ENCODE results near the gene TREML2. TPM values are rescaled to one million over a fixed set of nuclear protein-coding genes. Genes with fewer than 3 reads are reported as not detected.
A peak's percentile ranks its signal among the peaks of the same experiment; 100 is the strongest.

Gene TREML2
- total and polyA plus RNA-seq, 2 of the 8 experiments (the other 6 are each of a cell fraction or from before 2014, with no cell fraction given): 0.09 to 0.18 TPM

- H3K56ac ChIP-seq (replicated peaks; ENCODE audit: insufficient read length, low read depth, low read length): no peak overlapping the region
- no peaks in the 10 kb centered on the region for H3K79me1 ChIP-seq (ENCODE audit: low read depth, low read length)
- TF ChIP-seq RNF2 (IDR thresholded peaks at IDR 0.05; ENCODE audit: borderline replicate concordance, low read depth, low read length, missing control alignments, poor library complexity, severe bottlenecking) (no peak), CTCF (IDR thresholded peaks at IDR 0.05; ENCODE audit: control extremely low read depth in 1 of 3, insufficient read depth in 1 of 3, low read depth in 1 of 3, low read length in 3 of 3) (no peak), RAD21 (IDR thresholded peaks at IDR 0.05 in 1 of 2, conservative IDR thresholded peaks at IDR 0.05 in 1 of 2; ENCODE audit: low read depth in 2 of 2, low read length in 2 of 2) (no peak), RFX5 (IDR thresholded peaks at IDR 0.05; ENCODE audit: borderline replicate concordance, low read depth, low read length) (no peak), SP4 (IDR thresholded peaks at IDR 0.05; ENCODE audit: low read length) (no peak), TEAD4 (IDR thresholded peaks at IDR 0.05; ENCODE audit: low read depth, low read length) (no peak), YY1 (IDR thresholded peaks at IDR 0.05; ENCODE audit: low read depth, low read length) (no peak), TCF12 (IDR thresholded peaks at IDR 0.05; ENCODE audit: low read depth, low read length) (no peak)
- H2BK120ac ChIP-seq (replicated peaks; ENCODE audit: low read depth, low read length): no peak overlapping the region
- H4K91ac ChIP-seq (replicated peaks; ENCODE audit: insufficient read length, low read length): no peak overlapping the region
- WGBS, 2 experiments (ENCODE audit: extremely low coverage in 1 of 2, insufficient coverage in 1 of 2, insufficient read length in 1 of 2, insufficient replicate concordance in 2 of 2, low coverage in 1 of 2, low lambda C conversion rate in 2 of 2, missing lambda C conversion rate in 1 of 2): 83% methylated on average over 4 of the region's 4 CpGs; no CpG with 5 or more reads in 1 of the 2 experiments
- H3K4me2 ChIP-seq (ENCODE audit: insufficient read depth in 1 of 2, low read depth in 2 of 2, low read length in 2 of 2): peak overlapping the region; percentile 30 to 40; a peak in 3 of 4 replicates
- H2BK12ac ChIP-seq (ENCODE audit: low read depth, low read length): peak overlapping the region; percentile 35; the same call in 1 of the 2 replicates
- no peaks in the 10 kb centered on the region; a peak in 1 of 4 replicates for H3K9me3 ChIP-seq (ENCODE audit: insufficient read depth in 2 of 2, low read depth in 1 of 2, low read length in 1 of 2)
- H3K18ac ChIP-seq (ENCODE audit: extremely low read depth, low read length): peak overlapping the region; percentile 80; the same call in 1 of the 2 replicates
- no peak for FAIRE-seq
- no peak overlapping the region; the same call in 1 of the 2 replicates for H2BK5ac ChIP-seq (ENCODE audit: low read depth, low read length)
- no peaks in the 10 kb centered on the region for H4K20me1 ChIP-seq (replicated peaks in 1 of 2; ENCODE audit: control insufficient read depth in 1 of 2, insufficient read depth in 2 of 2, low read length in 2 of 2)
- no peak overlapping the region for H3K9ac ChIP-seq (replicated peaks in 1 of 4; ENCODE audit: extremely low read depth in 1 of 4, low read depth in 3 of 4, low read length in 3 of 4)
- H4K8ac ChIP-seq (ENCODE audit: extremely low read depth, insufficient read depth, low read length): no peak overlapping the region
- no peaks in the 10 kb centered on the region for H3K36me3 ChIP-seq (ENCODE audit: control insufficient read depth in 2 of 4, insufficient read depth in 4 of 4, low read length in 3 of 4)
- ChIA-PET CTCF (ENCODE audit: partially characterized antibody) (interaction anchor here (1.2 to 4.5 kb wide), 7 partner anchors 11 to 137 kb away, joined by 3 to 31 read pairs (median 6); no protein-coding TSS in a partner anchor), POLR2A (ENCODE audit: partially characterized antibody) (interaction anchor here (1.8 kb wide), 1 partner anchor 12 kb away, joined by 5 read pairs; no protein-coding TSS in a partner anchor)
- no peak overlapping the region; a peak in 1 of 8 replicates for H3K4me3 ChIP-seq (ENCODE audit: extremely low read depth in 1 of 4, insufficient read depth in 2 of 4, low read depth in 3 of 4, low read length in 4 of 4)
- H3K23ac ChIP-seq (ENCODE audit: insufficient read length): no peak overlapping the region
- no peak overlapping the region for H3K4ac ChIP-seq (replicated peaks; ENCODE audit: insufficient read length, low read depth, low read length)
- H3K27me3 ChIP-seq (replicated peaks in 1 of 4; ENCODE audit: control insufficient read depth in 3 of 4, extremely low read depth in 1 of 4, insufficient read depth in 3 of 4, low read length in 3 of 4): no peaks in the 10 kb centered on the region
- no peak overlapping the region for H2AK5ac ChIP-seq (ENCODE audit: low read depth, low read length)
- H2AFZ ChIP-seq (ENCODE audit: low read length): no peak overlapping the region
- H4K5ac ChIP-seq (ENCODE audit: insufficient read length, low read depth, low read length): no peak overlapping the region
- no peaks in the 10 kb centered on the region for H3K79me2 ChIP-seq (ENCODE audit: control insufficient read depth in 1 of 2, insufficient read depth in 2 of 2, low read length in 2 of 2)
- DNase-seq (ENCODE audit: low read depth in 1 of 2, low spot score in 2 of 2): peak in 1 of 2 experiments; percentile 34
- H2BK15ac ChIP-seq (ENCODE audit: low read length): peak overlapping the region; percentile 46; the same call in 1 of the 2 replicates
- no peak overlapping the region for H3K14ac ChIP-seq (ENCODE audit: insufficient read length)
- no peak overlapping the region for H3K27ac ChIP-seq (ENCODE audit: low read depth, low read length)
- H2BK20ac ChIP-seq (ENCODE audit: low read length): peak overlapping the region; percentile 2; the same call in 1 of the 2 replicates
- H3K23me2 ChIP-seq (ENCODE audit: low read depth, low read length): no peaks in the 10 kb centered on the region
- H3K4me1 ChIP-seq (replicated peaks in 1 of 4; ENCODE audit: control insufficient read depth in 3 of 4, insufficient read depth in 4 of 4, low read length in 3 of 4): peaks cover 0 to 12% (median 8%) of the 10 kb centered on the region in 4 experiments; a peak in 5 of 7 replicates
Measured at GRCh38 chr6:41170547-41171160, 30.3 kb downstream of the TREML2 start.
